K562 (cell line): ENCODE measurements around the gene TSPAN14. TPM values are rescaled to one million over a fixed set of nuclear protein-coding genes. Genes with fewer than 3 reads are reported as not detected.

Source experiments
- ATAC-seq: fragments of 200-7000 bp; cut with Tn5 transposase; 3 replicates; pipeline ENCODE4 v1.9.1; 2020; ENCODE audit warnings: moderate library complexity
- BruUV-seq: library from RNA; stranded (reverse); fragments of 400-500 nt; replicated peaks from 2 replicates; lab custom pipeline; 2021; lab: Mats Ljungman, UMichigan
- CTCF ChIA-PET: fragments of 300-600 bp; formaldehyde crosslinking; extraction: SDS; loops from one replicate; lab custom pipeline; 2021; ENCODE audit warnings: low intra/inter-chr PET ratio; lab: Yijun Ruan, JAX
- POLR2A ChIA-PET: fragments of 300-600, 350-650 bp; sonication (Branson Sonifier 250); formaldehyde crosslinking; extraction: SDS; loops from one replicate; lab custom pipeline; 2021; ENCODE audit warnings: antibody characterized with exemption, inconsistent platforms; lab: Yijun Ruan, JAX
- DNase-seq, 4 experiments: peaks; one replicate each; pipeline versions ENCODE4 v3.0.0 to v3.0.0-alpha.2; 2011 to 2018; ENCODE audit warnings: low spot score in 3 of 4, mixed read lengths in 3 of 4; ENCODE audit errors: extremely low read depth in 1 of 4
- FAIRE-seq: peaks from 2 replicates; lab custom pipeline; 2011; peaks lifted over from hg19 to GRCh38; lab: Jason Lieb, UNC
- H2AFZ ChIP-seq: 2 replicates; pipeline ENCODE4 v1.6.0; 2011; ENCODE audit warnings: low read depth, low read length, control low read depth, inconsistent platforms
- H3K27ac ChIP-seq: fragments of 200-600 bp; 3 replicates; pipeline ENCODE4 v1.8.0; 2011; ENCODE audit warnings: low read depth, mild to moderate bottlenecking, control low read depth, inconsistent platforms, low read length, moderate library complexity, mixed read lengths; ENCODE audit errors: extremely low read depth
- H3K27me3 ChIP-seq, 2 experiments: fragments of 300-600 bp in 1 of 2; 2 replicates in 1 of 2; 3 replicates in 1 of 2; pipeline versions ENCODE4 v1.6.0 to v1.8.0; 2011; ENCODE audit warnings: inconsistent platforms in 2 of 2, low read length in 2 of 2, mild to moderate bottlenecking in 1 of 2, mixed read lengths in 1 of 2, moderate library complexity in 1 of 2; ENCODE audit not compliant: control insufficient read depth in 2 of 2, insufficient read depth in 2 of 2
- H3K36me3 ChIP-seq: fragments of 300-600 bp; 3 replicates; pipeline ENCODE4 v1.8.0; 2011; ENCODE audit warnings: mild to moderate bottlenecking, low read length, inconsistent platforms; ENCODE audit not compliant: control insufficient read depth, insufficient read depth
- H3K4me1 ChIP-seq, 2 experiments: fragments of 200-600 bp in 1 of 2; replicated peaks in 1 of 2; 2 replicates in 1 of 2; 3 replicates in 1 of 2; pipeline versions ENCODE4 v1.5.1 to v1.8.0; 2011; ENCODE audit warnings: inconsistent platforms in 2 of 2, low read length in 2 of 2, mild to moderate bottlenecking in 1 of 2, mixed read lengths in 1 of 2, moderate library complexity in 1 of 2; ENCODE audit not compliant: control insufficient read depth in 2 of 2, insufficient read depth in 2 of 2
- H3K4me2 ChIP-seq: 2 replicates; pipeline ENCODE4 v1.6.1; 2011; ENCODE audit warnings: low read length, control low read depth, inconsistent platforms, mixed read lengths; ENCODE audit not compliant: insufficient read depth
- H3K4me3 ChIP-seq: fragments of 200-600 bp; sonication (generic), shearing (Covaris generic); 2 replicates; pipeline ENCODE4 v1.5.1; 2016; ENCODE audit warnings: control low read depth, inconsistent platforms
- H3K79me2 ChIP-seq: fragments of 200-600 bp; 3 replicates; pipeline ENCODE4 v1.8.0; 2011; ENCODE audit warnings: low read length, inconsistent platforms; ENCODE audit not compliant: control insufficient read depth, insufficient read depth
- H3K9ac ChIP-seq, 2 experiments: 2 replicates each; pipeline versions ENCODE4 v1.6.0 to v1.6.1; 2011; ENCODE audit warnings: low read depth in 2 of 2, low read length in 2 of 2, control low read depth in 1 of 2, inconsistent platforms in 1 of 2, mild to moderate bottlenecking in 1 of 2, mixed read lengths in 1 of 2; ENCODE audit not compliant: insufficient read depth in 1 of 2
- H3K9me1 ChIP-seq: one replicate; pipeline ENCODE4 v1.6.0; 2011; ENCODE audit warnings: inconsistent platforms, mild to moderate bottlenecking, low read length, moderate library complexity; ENCODE audit not compliant: control insufficient read depth, insufficient read depth
- H3K9me3 ChIP-seq: replicated peaks from 2 replicates; pipeline ENCODE4 v1.5.1; 2011; ENCODE audit warnings: low read depth, low read length, inconsistent platforms; ENCODE audit not compliant: control insufficient read depth, insufficient read depth
- H4K20me1 ChIP-seq: replicated peaks from 2 replicates; pipeline ENCODE4 v1.6.1; 2011; ENCODE audit warnings: low read length, inconsistent platforms, mixed read lengths; ENCODE audit not compliant: control insufficient read depth, insufficient read depth
- CEBPZ ChIP-seq: fragments of 150-350 bp; IDR thresholded peaks from 2 replicates; pipeline ENCODE4 v1.6.1; 2014; ENCODE audit warnings: low read depth, mild to moderate bottlenecking, low read length, borderline replicate concordance
- FUS ChIP-seq: fragments of 200-400 bp; formaldehyde crosslinking; optimal IDR thresholded peaks from 2 replicates; pipeline ENCODE3; 2017; ENCODE audit warnings: low read depth, low read length
- HDAC3 ChIP-seq: fragments of 450-650 bp; IDR thresholded peaks from 2 replicates; pipeline ENCODE4 v1.6.1; 2018; ENCODE audit warnings: borderline replicate concordance, mild to moderate bottlenecking, moderate library complexity; ENCODE audit not compliant: partially characterized antibody
- MYNN ChIP-seq, 2 experiments: sonication (generic); formaldehyde crosslinking in 1 of 2; IDR thresholded peaks; 2 replicates each; pipeline versions ENCODE4 v1.5.0 to v1.6.1; 2016 to 2020; ENCODE audit warnings: antibody characterized with exemption in 1 of 2, missing genetic modification reagents in 1 of 2
- PHF21A ChIP-seq: fragments of 450-650 bp; IDR thresholded peaks from 2 replicates; pipeline ENCODE4 v1.6.1; 2017; ENCODE audit warnings: low read depth, borderline replicate concordance
- SMC3 ChIP-seq: conservative IDR thresholded peaks from 2 replicates; pipeline ENCODE4 v1.6.1; 2011; ENCODE audit warnings: low read depth, low read length, improper control_type of control experiment; ENCODE audit not compliant: insufficient read depth
- SRF ChIP-seq, 2 experiments: fragments of 250-450, 450-650 bp in 1 of 2; sonication (Bioruptor Pico) in 1 of 2; sonication (generic) in 1 of 2; formaldehyde crosslinking; IDR thresholded peaks; 2 replicates each; pipeline versions ENCODE4 v1.5.0 to v1.5.1; 2020 to 2022; ENCODE audit warnings: mild to moderate bottlenecking in 1 of 2, missing genetic modification reagents in 1 of 2
- TEAD4 ChIP-seq, 2 experiments: sonication (generic) in 1 of 2; formaldehyde crosslinking in 1 of 2; IDR thresholded peaks; 2 replicates each; pipeline versions ENCODE4 v1.6.1 to v1.8.0; 2012 to 2022; ENCODE audit warnings: borderline replicate concordance in 1 of 2, inconsistent platforms in 1 of 2, low read length in 1 of 2, mild to moderate bottlenecking in 1 of 2, missing genetic modification reagents in 1 of 2
- ZNF77 ChIP-seq: fragments of 250-450 bp; sonication (Bioruptor Pico); IDR thresholded peaks from 2 replicates; pipeline ENCODE4 v1.5.0; 2020
- WGBS: fragments of 100-300 bp; shearing (Covaris generic); methylation state at CpG from one replicate; pipeline ENCODE4 v1.1.6; 2016; ENCODE audit warnings: low coverage, mixed read lengths; ENCODE audit not compliant: insufficient coverage; ENCODE audit errors: missing lambda C conversion rate; 5-methylcytosine and 5-hydroxymethylcytosine counted together
- in situ Hi-C: fragments of 300-500 bp; cut with MboI; formaldehyde crosslinking; loops from 4 replicates; pipeline ENCODE4 v1.15.0; 2018; ENCODE audit warnings: inconsistent platforms, mixed read lengths
- intact Hi-C: fragments of 100-400 bp; cut with micrococcal nuclease; formaldehyde crosslinking; loops from 2 replicates; pipeline ENCODE4 v1.14.2; 2022
- polyA plus RNA-seq, 8 experiments: library from polyadenylated mRNA; depleted of rRNA in 4 of 8; stranded (reverse) in 5 of 8; unstranded in 3 of 8; fragments of >200 nt; fragmentation: Nextera tagmentation in 2 of 8; fragmentation: Illumina TruSeq in 1 of 8; extraction: Ambion mirVana in 2 of 8; extraction: Trizol in 1 of 8; gene quantifications; 2 replicates each; pipeline versions ENCODE4 v1.2.1 to v1.2.3, GENCODE V29; 2011 to 2014; ENCODE audit warnings: inconsistent platforms in 1 of 8, missing spikeins in 1 of 8
- total RNA-seq, 7 experiments: library from RNA; depleted of rRNA in 6 of 7; stranded (reverse); fragments of >200 nt in 6 of 7; fragmentation: Illumina TruSeq in 2 of 7; extraction: Trizol in 2 of 7; gene quantifications; 2 replicates each; pipeline versions ENCODE4 v1.2.1 to v1.2.3, GENCODE V29; 2011 to 2021; ENCODE audit warnings: low replicate concordance in 1 of 7
- TF ChIP-seq, protein P1 (sequence below), 2 experiments: fragments of 450-650 bp; conservative IDR thresholded peaks; 2 replicates each; pipeline ENCODE4 v1.6.1; 2017; ENCODE audit warnings: mild to moderate bottlenecking in 2 of 2, moderate library complexity in 2 of 2

Gene TSPAN14
- total and polyA plus RNA-seq, 9 of the 15 experiments (the other 6 are each of a cell fraction or from before 2014, with no cell fraction given), result 5.8 to 92.9 (median 23.3) TPM

- in situ Hi-C loops, result no loop called here
- WGBS, result 7% methylated on average over 15 of the region's 15 CpGs
- H4K20me1 ChIP-seq, result no peaks in the 10 kb centered on the region
- POLR2A ChIA-PET, result interaction anchor here (0.7 kb wide), 1 partner anchor 17 kb away, joined by 3 read pairs; no protein-coding TSS in a partner anchor
- peaks cover 19 to 22% of the 10 kb centered on the region in 2 experiments for H3K27me3 ChIP-seq
- H3K36me3 ChIP-seq, result no peaks in the 10 kb centered on the region
- TF ChIP-seq SRF (CRISPR knock-in tag; IDR thresholded peaks at IDR 0.05), result no peak
- no peak for TF ChIP-seq FUS
- TF ChIP-seq CEBPZ, result no peak
- no peak for TF ChIP-seq PHF21A
- no peak for TF ChIP-seq HDAC3
- no peak for TF ChIP-seq SMC3
- no peak for TF ChIP-seq MYNN (IDR thresholded peaks at IDR 0.05)
- TF ChIP-seq MYNN (CRISPR knock-in tag; IDR thresholded peaks at IDR 0.05), result no peak
- TF ChIP-seq, protein P1, sequence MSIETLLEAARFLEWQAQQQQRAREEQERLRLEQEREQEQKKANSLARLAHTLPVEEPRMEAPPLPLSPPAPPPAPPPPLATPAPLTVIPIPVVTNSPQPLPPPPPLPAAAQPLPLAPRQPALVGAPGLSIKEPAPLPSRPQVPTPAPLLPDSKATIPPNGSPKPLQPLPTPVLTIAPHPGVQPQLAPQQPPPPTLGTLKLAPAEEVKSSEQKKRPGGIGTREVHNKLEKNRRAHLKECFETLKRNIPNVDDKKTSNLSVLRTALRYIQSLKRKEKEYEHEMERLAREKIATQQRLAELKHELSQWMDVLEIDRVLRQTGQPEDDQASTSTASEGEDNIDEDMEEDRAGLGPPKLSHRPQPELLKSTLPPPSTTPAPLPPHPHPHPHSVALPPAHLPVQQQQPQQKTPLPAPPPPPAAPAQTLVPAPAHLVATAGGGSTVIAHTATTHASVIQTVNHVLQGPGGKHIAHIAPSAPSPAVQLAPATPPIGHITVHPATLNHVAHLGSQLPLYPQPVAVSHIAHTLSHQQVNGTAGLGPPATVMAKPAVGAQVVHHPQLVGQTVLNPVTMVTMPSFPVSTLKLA (conservative IDR thresholded peaks at IDR 0.05), result no peak
- TF ChIP-seq TEAD4 (IDR thresholded peaks at IDR 0.05; ENCODE audit: low read length), result no peak
- TF ChIP-seq TEAD4 (CRISPR knock-in tag; IDR thresholded peaks at IDR 0.05; ENCODE audit: borderline replicate concordance), result no peak
- TF ChIP-seq ZNF77 (CRISPR knock-in tag), result no peak
- H3K9ac ChIP-seq, result no peak overlapping the region
- no peaks in the 10 kb centered on the region for H3K9me3 ChIP-seq
- H2AFZ ChIP-seq, result no peak overlapping the region
- H3K4me3 ChIP-seq, result no peak overlapping the region
- no peak overlapping the region for H3K4me2 ChIP-seq
- intact Hi-C loops, result no loop called here
- FAIRE-seq (no peak), ATAC-seq (no peak), DNase-seq (no peak)
- H3K79me2 ChIP-seq, result no peaks in the 10 kb centered on the region
- no TSS peak for BruUV-seq
- no peak overlapping the region for H3K27ac ChIP-seq
- no peaks in the 10 kb centered on the region for H3K9me1 ChIP-seq
- CTCF ChIA-PET, result no interaction called here
- H3K4me1 ChIP-seq, result peaks cover 10 to 21% of the 10 kb centered on the region in 2 experiments; a peak in 4 of 5 replicates
These were observed 37.5 kb upstream of the TSPAN14 start for GRCh38 chr10:80416479-80417098.
